Activated CD8-positive, alpha-beta T cell treated with anti-CD3 and anti-CD28 coated beads for 36 hours (primary cell): ENCODE results near the gene DAB2IP. TPM values are rescaled to one million over a fixed set of nuclear protein-coding genes. Genes with fewer than 3 reads are reported as not detected.
A peak's percentile ranks its signal among the peaks of the same experiment; 100 is the strongest.

ENCODE experiments used
- ATAC-seq: fragments of 200-7000 bp; cut with Tn5 transposase; one replicate; pipeline ENCODE4 v1.10.0; 2021; ENCODE audit warnings: mild to moderate bottlenecking, moderate library complexity
- CTCF ChIA-PET: fragments of 350-600 bp; sonication (Branson Sonifier 250); formaldehyde crosslinking; loops from one replicate; lab custom pipeline; 2021; ENCODE audit warnings: antibody characterized with exemption; lab: Charles Lee
- POLR2A ChIA-PET: fragments of 350-600 bp; sonication (Branson Sonifier 250); formaldehyde crosslinking; loops from one replicate; lab custom pipeline; 2021; ENCODE audit warnings: antibody characterized with exemption; lab: Charles Lee
- DNase-seq: peaks from one replicate; pipeline ENCODE4 v3.0.0-alpha.2; 2020
- H3K27ac Mint-ChIP-seq: one replicate; pipeline ENCODE4 v1.8.0; 2021; ENCODE audit warnings: mild to moderate bottlenecking, mixed read lengths
- H3K27me3 Mint-ChIP-seq: one replicate; pipeline ENCODE4 v1.8.0; 2021; ENCODE audit warnings: mixed read lengths
- H3K36me3 Mint-ChIP-seq: one replicate; pipeline ENCODE4 v1.8.0; 2021; ENCODE audit warnings: low read depth, mixed read lengths
- H3K4me1 Mint-ChIP-seq: one replicate; pipeline ENCODE4 v1.8.0; 2021; ENCODE audit warnings: low read depth, mixed read lengths
- H3K4me3 Mint-ChIP-seq: one replicate; pipeline ENCODE4 v1.8.0; 2021; ENCODE audit warnings: mild to moderate bottlenecking, moderate library complexity, mixed read lengths
- H3K9me3 Mint-ChIP-seq: one replicate; pipeline ENCODE4 v1.8.0; 2021; ENCODE audit warnings: mixed read lengths
- CTCF ChIP-seq: fragments of 200-600 bp; IDR thresholded peaks from one replicate; pipeline ENCODE4 v1.8.0; 2022; ENCODE audit warnings: antibody characterized with exemption, mild to moderate bottlenecking
- intact Hi-C: fragments of 100-400 bp; cut with micrococcal nuclease; formaldehyde crosslinking; loops from one replicate; pipeline ENCODE4 v1.10.0; 2022
- total RNA-seq, 2 experiments: library from RNA; stranded (reverse); gene quantifications; one replicate each; pipeline ENCODE4 v1.2.3, GENCODE V29; 2021

Gene DAB2IP
- total RNA-seq, 2 experiments from 2014 or later = 0.54 to 1.5 TPM

DNA sequence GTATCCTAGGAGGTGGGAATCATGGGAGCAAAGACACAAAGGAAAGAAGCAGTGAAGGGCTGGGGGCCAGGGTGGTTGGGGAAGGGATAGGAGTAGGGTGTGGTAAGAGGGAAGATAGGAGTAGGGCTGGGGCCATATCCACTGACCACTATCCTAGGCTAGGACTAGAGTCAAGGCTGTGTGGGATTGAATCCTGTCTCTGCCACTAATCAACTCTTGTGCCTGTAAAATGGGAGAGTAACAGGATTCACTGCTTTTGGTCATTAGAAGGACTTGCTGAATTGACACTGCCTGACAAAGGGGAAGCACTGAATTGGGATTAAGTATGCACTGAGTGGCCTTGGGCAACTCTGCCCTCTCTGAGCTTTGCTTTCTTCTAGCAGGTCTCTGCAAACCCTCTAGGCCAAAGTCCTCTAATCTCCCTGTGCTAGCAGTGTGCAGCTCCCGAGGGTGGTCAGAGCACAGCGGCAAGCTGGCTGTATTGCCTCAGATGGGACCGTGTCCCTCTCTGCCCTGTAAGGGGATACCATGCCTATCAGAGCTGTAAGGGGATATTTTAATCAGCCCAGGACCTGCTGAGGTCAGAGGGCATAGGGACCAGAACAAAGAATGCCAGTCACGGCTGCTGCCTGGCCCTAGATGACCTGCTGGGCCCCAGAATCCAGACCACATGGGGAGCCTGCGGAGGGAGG is 12.4 kb upstream of the DAB2IP start:
- Mint-ChIP-seq H3K9me3 (no peaks in the 10 kb centered on the region), H3K36me3 (no peaks in the 10 kb centered on the region), H3K4me1 (peaks cover 6% of the 10 kb centered on the region), H3K4me3 (no peak overlapping the region), H3K27me3 (no peaks in the 10 kb centered on the region), H3K27ac (no peak overlapping the region)
- ATAC-seq = no peak
- ChIA-PET CTCF (interaction anchor here (1.8 kb wide), 1 partner anchor 19 kb away, joined by 5 read pairs; no protein-coding TSS in a partner anchor), POLR2A (no interaction called here)
- no peak for DNase-seq
- TF ChIP-seq CTCF = no peak
- intact Hi-C loops = no loop called here

GRCh38 chr9:121639619-121640018 is 11.8 kb upstream of the DAB2IP start:
- Mint-ChIP-seq H3K4me3 (no peak overlapping the region), H3K27me3 (no peaks in the 10 kb centered on the region), H3K9me3 (no peaks in the 10 kb centered on the region), H3K4me1 (no peaks in the 10 kb centered on the region), H3K36me3 (no peaks in the 10 kb centered on the region), H3K27ac (no peak overlapping the region)
- intact Hi-C loops = no loop called here
- no peak for DNase-seq
- ChIA-PET POLR2A (no interaction called here), CTCF (interaction anchor here (1.0 to 2.0 kb wide), 5 partner anchors 19 to 396 kb away, joined by 3 to 9 read pairs (median 5); no protein-coding TSS in a partner anchor)
- TF ChIP-seq CTCF = no peak
- ATAC-seq = no peak

DNA sequence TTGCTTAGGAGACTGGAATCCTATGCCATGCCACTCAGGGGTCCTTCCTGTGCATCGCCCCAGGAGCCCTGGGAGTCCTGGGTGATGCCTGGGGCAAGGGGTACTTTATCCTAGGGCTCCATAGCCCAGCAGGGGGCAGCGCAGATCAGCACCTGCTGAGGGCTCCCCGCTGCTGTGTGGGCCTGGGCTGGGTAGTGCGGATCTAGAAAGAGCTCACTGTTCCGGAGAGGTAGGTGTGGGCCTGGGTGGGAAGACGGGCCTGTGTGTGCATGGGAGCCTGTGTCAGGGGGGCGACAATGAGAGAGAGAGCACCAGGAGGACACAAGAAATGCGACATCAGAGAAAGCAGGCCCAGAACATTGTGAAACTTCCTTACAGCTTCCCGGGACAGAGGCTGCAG is 11.4 kb upstream of the DAB2IP start:
- Mint-ChIP-seq H3K27ac (no peak overlapping the region), H3K36me3 (no peaks in the 10 kb centered on the region), H3K4me1 (no peaks in the 10 kb centered on the region), H3K4me3 (no peak overlapping the region), H3K9me3 (no peaks in the 10 kb centered on the region), H3K27me3 (no peaks in the 10 kb centered on the region)
- ATAC-seq = peak; percentile 77
- intact Hi-C loops = no loop called here
- CTCF ChIA-PET = interaction anchor here (1.0 to 2.0 kb wide), 8 partner anchors 14 to 395 kb away, joined by 3 to 9 read pairs (median 4); no protein-coding TSS in a partner anchor
- POLR2A ChIA-PET = no interaction called here
- DNase-seq = peak; percentile 70
- TF ChIP-seq CTCF = peak; percentile 54

GRCh38 chr9:121640491-121641223 is 10.8 kb upstream of the DAB2IP start:
- no peak for TF ChIP-seq CTCF
- Mint-ChIP-seq H3K4me3 (no peak overlapping the region), H3K27ac (no peak overlapping the region), H3K36me3 (no peaks in the 10 kb centered on the region), H3K9me3 (no peaks in the 10 kb centered on the region), H3K4me1 (no peaks in the 10 kb centered on the region), H3K27me3 (no peaks in the 10 kb centered on the region)
- POLR2A ChIA-PET = no interaction called here
- intact Hi-C loops = no loop called here
- ATAC-seq = no peak
- DNase-seq = no peak
- CTCF ChIA-PET = interaction anchor here (0.9 to 2.0 kb wide), 9 partner anchors 10 to 395 kb away, joined by 3 to 9 read pairs (median 3); no protein-coding TSS in a partner anchor

DNA sequence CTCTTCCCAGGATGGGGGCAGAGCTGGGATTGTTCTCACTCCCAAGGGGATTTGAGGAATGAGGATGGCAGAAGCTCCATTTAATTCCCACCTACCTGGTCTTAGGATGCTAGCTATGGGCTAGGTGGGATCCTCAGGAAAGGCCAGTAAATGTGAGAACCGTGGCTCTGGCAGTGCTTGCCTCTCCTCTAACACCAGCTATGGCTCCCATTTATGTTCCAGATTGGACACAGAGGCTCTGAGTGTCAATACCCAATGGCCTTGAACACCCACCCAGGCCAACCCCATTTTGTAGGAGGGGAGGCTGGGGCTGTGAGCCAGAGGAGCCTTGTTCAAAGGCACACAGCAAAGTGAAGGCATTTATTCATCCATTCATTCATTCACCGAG is 10.2 kb upstream of the DAB2IP start:
- Mint-ChIP-seq H3K27me3 (no peaks in the 10 kb centered on the region), H3K36me3 (no peaks in the 10 kb centered on the region), H3K4me1 (no peaks in the 10 kb centered on the region), H3K4me3 (no peak overlapping the region), H3K27ac (no peak overlapping the region), H3K9me3 (no peaks in the 10 kb centered on the region)
- POLR2A ChIA-PET = no interaction called here
- ATAC-seq = no peak
- intact Hi-C loops = no loop called here
- CTCF ChIA-PET = interaction anchor here (0.9 to 2.0 kb wide), 7 partner anchors 9 to 394 kb away, joined by 3 to 9 read pairs (median 3); no protein-coding TSS in a partner anchor
- no peak for DNase-seq
- no peak for TF ChIP-seq CTCF
